ENCODE results near the gene PCYT1B. TPM values are rescaled to one million over a fixed set of nuclear protein-coding genes. Genes with fewer than 3 reads are reported as not detected.
A peak's percentile ranks its signal among the peaks of the same experiment; 100 is the strongest.

Gene PCYT1B
- total RNA-seq, 1 experiment from 2014 or later = 0.09 TPM

DNA sequence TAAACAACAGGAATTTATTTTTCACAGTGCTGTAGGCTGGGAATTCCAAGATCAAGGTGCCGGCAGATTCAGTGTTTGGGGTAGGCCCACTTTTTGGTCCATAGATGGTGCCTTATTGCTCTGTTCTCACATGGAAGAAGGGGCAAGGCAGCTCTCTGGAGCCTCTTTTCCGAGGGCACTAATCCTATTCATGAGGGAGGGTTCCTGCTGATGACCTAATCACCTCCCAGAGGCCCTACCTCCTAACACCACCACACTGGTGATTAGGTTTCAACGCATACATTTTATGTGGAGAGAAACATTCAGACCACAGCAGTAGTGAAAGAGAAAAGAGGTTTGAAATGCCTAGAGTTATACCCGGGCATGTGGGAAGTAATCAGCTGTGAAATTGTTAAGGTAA lies 45.2 kb upstream of the PCYT1B start:
- no peaks in the 10 kb centered on the region for H3K27me3 Mint-ChIP-seq (ENCODE audit: unreplicated experiment)
- peaks cover 17% of the 10 kb centered on the region for H3K36me3 Mint-ChIP-seq (ENCODE audit: insufficient read depth, unreplicated experiment)
- CTCF ChIA-PET = no interaction called here
- H3K27ac Mint-ChIP-seq (ENCODE audit: unreplicated experiment) = no peak overlapping the region
- H3K9me3 Mint-ChIP-seq (ENCODE audit: low read depth, unreplicated experiment) = no peaks in the 10 kb centered on the region
- H3K4me1 Mint-ChIP-seq (ENCODE audit: low read depth, unreplicated experiment) = peaks cover 28% of the 10 kb centered on the region
- intact Hi-C loops (cut with micrococcal nuclease; ENCODE audit: unreplicated experiment) = no loop called here
- TF ChIP-seq, protein P1, sequence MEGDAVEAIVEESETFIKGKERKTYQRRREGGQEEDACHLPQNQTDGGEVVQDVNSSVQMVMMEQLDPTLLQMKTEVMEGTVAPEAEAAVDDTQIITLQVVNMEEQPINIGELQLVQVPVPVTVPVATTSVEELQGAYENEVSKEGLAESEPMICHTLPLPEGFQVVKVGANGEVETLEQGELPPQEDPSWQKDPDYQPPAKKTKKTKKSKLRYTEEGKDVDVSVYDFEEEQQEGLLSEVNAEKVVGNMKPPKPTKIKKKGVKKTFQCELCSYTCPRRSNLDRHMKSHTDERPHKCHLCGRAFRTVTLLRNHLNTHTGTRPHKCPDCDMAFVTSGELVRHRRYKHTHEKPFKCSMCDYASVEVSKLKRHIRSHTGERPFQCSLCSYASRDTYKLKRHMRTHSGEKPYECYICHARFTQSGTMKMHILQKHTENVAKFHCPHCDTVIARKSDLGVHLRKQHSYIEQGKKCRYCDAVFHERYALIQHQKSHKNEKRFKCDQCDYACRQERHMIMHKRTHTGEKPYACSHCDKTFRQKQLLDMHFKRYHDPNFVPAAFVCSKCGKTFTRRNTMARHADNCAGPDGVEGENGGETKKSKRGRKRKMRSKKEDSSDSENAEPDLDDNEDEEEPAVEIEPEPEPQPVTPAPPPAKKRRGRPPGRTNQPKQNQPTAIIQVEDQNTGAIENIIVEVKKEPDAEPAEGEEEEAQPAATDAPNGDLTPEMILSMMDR (IDR thresholded peaks at IDR 0.05; ENCODE audit: unreplicated experiment) = no peak
- no TSS peak for BruUV-seq (replicated peaks)
- no peak overlapping the region for H3K4me3 Mint-ChIP-seq (ENCODE audit: low read depth, unreplicated experiment)
- no peak for DNase-seq

DNA sequence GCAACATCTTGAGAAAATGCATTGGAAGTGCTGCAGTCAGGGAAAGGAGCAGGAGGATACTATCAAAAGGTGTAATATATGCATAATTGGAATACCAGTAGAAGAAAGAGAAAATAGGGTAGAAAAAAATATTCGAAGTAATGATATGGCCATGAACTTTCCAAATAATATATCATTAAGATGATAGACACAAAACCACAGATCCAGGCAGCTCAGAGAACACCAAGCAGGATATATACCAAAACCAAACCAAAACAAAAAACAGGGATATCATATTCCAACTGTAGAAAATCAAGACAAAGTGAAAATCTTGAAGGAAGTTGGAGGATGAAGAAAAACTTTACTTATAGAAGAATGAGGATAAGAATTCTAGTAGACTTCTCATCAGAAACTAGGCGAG lies 36.9 kb upstream of the PCYT1B start:
- TF ChIP-seq, protein P1 (IDR thresholded peaks at IDR 0.05; ENCODE audit: unreplicated experiment) = no peak
- CTCF ChIA-PET = no interaction called here

DNA sequence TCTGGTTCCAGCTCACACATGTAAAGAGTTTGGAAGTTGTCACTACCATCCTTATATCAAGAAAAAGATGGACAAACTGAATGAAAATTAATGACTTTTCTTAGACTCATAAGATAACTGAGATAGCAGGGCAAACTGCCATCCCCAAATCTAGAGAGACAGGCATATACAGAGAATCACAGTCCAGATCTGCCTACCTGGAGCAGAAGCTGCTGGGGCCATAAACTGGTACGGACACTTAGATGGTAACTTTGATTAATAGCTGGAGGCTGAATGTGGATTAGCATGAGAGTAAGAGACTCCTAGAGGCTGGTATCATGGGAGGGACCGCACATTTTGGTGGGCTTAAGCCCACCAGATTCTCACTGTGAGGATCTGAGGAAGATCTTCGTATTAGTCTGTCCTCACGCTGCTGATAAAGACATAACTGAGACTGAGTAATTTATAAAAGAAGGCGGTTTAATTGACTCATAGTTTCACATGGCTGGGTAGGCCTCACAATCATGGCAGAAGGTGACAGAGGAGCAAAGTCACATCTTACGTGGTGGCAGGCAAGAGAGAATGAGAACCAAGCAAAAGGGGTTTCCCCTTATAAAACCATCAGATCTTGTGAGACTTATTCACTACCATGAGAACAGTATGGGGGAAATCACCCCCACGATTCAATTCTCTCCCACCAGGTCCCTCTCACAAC lies 35.7 kb upstream of the PCYT1B start:
- Mint-ChIP-seq H3K27me3 (ENCODE audit: unreplicated experiment) (no peaks in the 10 kb centered on the region), H3K4me1 (ENCODE audit: low read depth, unreplicated experiment) (no peaks in the 10 kb centered on the region), H3K9me3 (ENCODE audit: low read depth, unreplicated experiment) (no peaks in the 10 kb centered on the region), H3K36me3 (ENCODE audit: insufficient read depth, unreplicated experiment) (no peaks in the 10 kb centered on the region), H3K27ac (ENCODE audit: unreplicated experiment) (no peak overlapping the region), H3K4me3 (ENCODE audit: low read depth, unreplicated experiment) (no peak overlapping the region)
- no TSS peak for BruUV-seq (replicated peaks)
- CTCF ChIA-PET = no interaction called here
- TF ChIP-seq, protein P1 (IDR thresholded peaks at IDR 0.05; ENCODE audit: unreplicated experiment) = no peak
- no peak for DNase-seq
- intact Hi-C loops (cut with micrococcal nuclease; ENCODE audit: unreplicated experiment) = no loop called here

More for the DNA sequence above, 36.9 kb upstream of the PCYT1B start:
- Mint-ChIP-seq H3K4me3 (ENCODE audit: low read depth, unreplicated experiment) (no peak overlapping the region), H3K36me3 (ENCODE audit: insufficient read depth, unreplicated experiment) (no peaks in the 10 kb centered on the region), H3K27me3 (ENCODE audit: unreplicated experiment) (no peaks in the 10 kb centered on the region), H3K27ac (ENCODE audit: unreplicated experiment) (no peak overlapping the region), H3K4me1 (ENCODE audit: low read depth, unreplicated experiment) (no peaks in the 10 kb centered on the region), H3K9me3 (ENCODE audit: low read depth, unreplicated experiment) (no peaks in the 10 kb centered on the region)
- BruUV-seq (replicated peaks) = no TSS peak
- no peak for DNase-seq
- intact Hi-C loops (cut with micrococcal nuclease; ENCODE audit: unreplicated experiment) = no loop called here

DNA sequence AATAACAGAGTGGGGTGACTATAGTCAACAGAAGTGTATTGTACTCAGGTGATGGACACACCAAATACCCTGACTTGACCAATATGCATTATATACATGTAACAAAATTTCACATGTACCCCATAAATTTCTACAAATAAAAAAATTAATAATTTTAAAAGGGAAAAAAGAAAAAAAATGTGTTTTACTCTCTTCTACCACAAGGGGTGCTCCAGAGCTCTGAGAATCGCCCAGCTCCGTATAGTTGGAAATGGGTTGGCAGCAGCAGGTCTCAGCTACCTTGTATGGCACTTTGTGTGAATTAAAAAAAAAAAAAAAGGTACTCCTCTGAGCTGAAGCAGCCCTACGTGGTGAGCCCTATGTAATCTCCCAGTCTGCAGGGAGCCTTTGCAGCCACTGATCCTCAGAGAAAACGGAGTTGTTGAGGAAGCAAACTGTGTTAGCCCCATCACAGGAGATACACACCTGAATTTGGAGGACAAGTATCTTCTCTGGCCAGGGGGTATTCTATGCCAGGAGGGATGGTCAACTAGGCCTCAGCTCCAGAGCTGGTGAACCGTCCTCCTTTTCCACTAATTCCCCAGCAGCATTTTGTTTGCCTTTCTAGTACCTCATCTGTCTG lies 29.4 kb upstream of the PCYT1B start:
- CTCF ChIA-PET = interaction anchor here (0.6 to 1.0 kb wide), 6 partner anchors 17 to 389 kb away, joined by 3 to 4 read pairs (median 3); partner anchors contain the start of gene POLA1
- Mint-ChIP-seq H3K4me3 (ENCODE audit: low read depth, unreplicated experiment) (no peak overlapping the region), H3K9me3 (ENCODE audit: low read depth, unreplicated experiment) (no peaks in the 10 kb centered on the region), H3K27me3 (ENCODE audit: unreplicated experiment) (no peaks in the 10 kb centered on the region), H3K4me1 (ENCODE audit: low read depth, unreplicated experiment) (peaks cover 9% of the 10 kb centered on the region), H3K27ac (ENCODE audit: unreplicated experiment) (no peak overlapping the region), H3K36me3 (ENCODE audit: insufficient read depth, unreplicated experiment) (no peaks in the 10 kb centered on the region)
- BruUV-seq (replicated peaks) = no TSS peak
- no peak for DNase-seq
- intact Hi-C loops (cut with micrococcal nuclease; ENCODE audit: unreplicated experiment) = no loop called here
- TF ChIP-seq, protein P1 (IDR thresholded peaks at IDR 0.05; ENCODE audit: unreplicated experiment) = peak; percentile 26

Data from Calu3 (cell line).